ENCODE measurements around the gene METTL8.
"Not testable (repeated sequence)": the region's sequence is repeated elsewhere in the genome, so short reads cannot be mapped to it uniquely, and the experiment has no call there.

Gene METTL8

DNA sequence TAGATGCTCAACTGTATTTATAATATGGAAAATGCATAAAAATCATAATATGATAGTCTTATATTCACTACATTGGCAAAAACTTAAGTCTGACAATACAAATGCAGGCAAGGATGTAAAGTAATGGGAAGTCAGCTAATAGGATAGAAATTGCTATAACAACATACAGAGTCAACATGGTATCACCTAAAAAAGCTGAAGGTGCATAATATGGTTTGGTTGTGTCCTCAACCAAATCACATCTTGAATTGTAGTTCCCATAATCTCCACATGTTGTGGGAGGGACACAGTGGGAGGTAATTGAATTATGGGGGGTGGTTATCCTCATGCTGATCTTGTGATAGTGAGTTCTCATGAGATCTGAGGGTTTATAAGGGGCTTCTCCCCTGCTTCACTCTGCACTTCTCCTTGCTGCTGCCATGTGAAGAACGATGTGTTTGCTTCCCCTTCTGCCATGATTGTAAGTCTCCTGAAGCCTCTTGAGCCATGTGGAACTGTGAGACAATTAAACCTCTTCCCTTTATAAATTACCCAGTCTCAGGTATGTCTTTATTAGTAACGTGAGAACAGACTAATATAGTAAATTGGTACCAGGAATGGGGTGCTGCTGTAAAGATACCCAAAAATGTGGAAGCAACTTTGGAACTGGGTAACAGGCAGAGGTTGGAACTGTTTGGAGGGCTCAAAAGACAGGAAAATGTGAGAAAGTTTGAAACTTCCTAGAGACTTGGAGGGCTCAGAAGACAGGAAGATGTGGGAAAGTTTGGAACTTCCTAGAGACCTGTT, 10.9 kb downstream of the METTL8 start:
- DNase-seq = not testable (repeated sequence)

DNA sequence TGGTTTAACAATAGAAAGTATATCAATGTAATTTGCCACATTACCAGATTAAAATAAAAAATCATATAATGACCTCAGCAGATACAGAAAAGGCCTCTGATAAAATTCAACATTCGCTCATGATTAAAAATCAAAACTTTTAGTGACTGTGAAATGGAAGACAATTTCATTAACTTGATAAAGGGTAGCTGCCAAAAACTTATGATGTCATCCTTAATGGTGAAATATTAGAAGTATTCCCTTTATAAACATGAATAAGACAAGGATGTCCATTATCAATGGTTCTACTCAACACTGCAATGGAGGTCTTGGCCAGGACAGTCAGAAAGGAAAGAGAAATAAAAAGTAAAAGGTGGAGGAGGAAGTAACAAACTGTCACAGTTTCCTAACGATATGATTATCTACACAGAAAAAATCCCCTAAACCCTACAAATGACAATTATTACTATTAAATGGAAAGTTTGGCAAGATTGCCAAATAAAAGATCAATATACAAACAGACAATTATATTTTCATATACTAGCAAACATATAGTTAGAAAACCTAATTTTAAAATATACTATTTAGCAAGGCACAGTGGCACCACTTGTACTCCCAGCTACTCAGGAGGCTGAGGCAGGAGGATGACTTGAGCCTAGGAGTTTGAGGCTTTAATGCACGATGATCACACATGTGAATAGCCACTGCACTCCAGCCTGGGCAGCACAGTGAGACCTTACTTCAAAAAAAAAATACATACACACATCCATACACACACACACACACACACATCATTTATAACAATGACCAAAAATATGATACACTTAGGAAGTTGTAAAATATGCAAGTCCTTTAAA, 12.8 kb downstream of the METTL8 start:
- DNase-seq = no peak

DNA sequence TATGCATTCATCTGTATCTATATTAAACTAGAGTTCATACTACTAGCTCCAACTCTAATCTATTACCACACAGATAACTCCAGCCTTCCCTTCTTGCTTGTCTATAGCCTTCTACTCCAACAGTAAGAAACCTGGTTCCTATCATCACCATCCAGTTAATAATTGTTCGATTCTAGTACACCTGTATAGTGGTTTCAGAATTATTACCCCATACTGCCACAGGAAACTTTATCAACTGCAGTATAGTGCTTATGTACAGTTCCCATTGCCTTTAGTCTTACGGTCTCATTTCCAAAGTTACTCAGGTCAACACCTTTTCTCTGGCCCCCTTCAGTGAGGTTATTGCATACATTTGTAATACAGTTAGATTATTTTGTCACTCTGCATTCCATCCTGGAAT, 14.5 kb downstream of the METTL8 start:
- DNase-seq = no peak

DNA sequence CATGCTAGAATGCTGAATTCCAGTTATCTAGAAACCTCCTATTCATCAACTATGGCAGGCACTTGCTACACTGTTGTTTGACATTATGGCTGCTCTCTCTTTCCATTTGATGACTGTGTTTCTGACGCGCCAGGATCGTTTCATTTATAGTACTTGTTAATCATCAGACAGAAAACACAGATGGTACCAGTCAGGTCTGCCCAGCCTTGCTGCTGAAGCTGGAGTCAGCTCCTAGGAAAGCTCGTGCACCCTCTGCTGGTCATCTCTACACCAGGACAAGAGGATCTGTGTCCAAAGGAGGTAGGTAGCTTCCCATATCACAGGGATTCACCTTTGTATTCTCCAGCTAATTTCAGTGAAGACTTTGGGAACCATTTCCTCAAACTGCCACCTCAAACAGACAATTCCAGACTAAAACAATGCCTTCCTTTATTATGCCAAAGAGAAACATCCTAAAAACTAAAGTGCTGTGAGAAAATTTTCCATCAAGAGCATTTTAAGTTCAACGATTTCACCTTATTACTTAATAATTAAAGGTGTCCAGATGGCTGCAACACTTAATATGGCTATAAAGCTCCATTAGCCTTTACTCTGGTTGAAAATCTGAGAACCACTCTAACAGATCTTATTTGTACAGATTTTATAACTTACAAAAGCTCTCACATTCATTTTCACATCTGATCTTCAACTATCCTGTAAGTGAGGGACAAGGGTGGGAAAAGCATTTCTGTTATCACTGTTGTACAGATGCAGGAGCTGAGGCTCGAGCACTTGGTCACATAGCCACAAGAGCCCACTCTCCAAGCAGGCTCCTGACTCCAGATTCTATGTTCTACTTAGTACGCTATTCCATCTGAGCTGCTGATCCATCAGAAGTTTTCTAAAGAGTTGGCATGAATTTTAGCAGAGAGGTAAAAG, 17.5 kb downstream of the METTL8 start:
- DNase-seq = peak; percentile 80 to 83

DNA sequence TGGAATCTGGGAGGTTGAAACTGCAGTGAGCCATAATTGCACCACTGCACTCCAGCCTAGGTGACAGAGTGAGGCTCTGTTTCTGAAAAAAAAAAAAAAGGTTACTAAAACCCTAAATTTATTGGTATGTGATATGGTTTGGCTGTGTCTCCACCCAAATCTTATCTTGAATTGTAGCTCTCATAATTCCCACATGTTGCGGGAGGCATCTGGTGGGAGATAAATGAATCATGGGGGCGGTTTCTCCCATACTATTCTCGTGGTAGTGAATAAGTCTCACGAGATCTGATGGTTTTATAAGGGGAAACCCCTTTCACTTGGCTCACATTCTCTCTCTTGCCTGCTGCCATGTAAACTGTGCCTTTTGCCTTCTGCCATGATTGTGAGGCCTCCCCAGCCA, 19.1 kb downstream of the METTL8 start:
- DNase-seq = not testable (repeated sequence)

DNA sequence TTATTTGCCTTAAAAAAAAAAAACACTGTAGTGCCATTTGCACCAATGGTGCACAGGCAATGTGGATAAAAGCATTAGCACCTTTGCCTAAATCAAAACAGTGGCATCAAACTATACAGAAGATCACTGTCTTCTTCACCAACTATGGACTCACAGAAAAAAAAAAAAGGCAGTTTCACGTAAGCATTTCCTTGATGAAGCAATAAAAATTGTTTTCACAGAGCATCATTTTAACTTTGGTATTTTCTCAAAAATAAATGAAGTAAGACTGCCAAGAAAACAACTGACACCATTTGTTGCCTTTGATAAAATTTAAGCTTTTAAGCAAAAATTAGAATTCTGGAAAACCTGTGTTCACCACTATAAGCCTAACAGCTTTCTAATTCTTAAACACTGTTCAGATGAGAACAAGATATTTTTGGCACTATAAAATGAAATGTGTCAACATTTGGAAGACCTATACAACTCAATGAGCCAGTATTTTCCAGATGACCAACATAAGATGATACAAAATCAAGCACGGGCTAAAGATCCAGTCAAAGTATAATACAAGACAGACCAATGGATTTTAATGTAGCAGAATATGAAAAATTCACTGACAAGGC, 21.1 kb downstream of the METTL8 start:
- no peak for DNase-seq

DNA sequence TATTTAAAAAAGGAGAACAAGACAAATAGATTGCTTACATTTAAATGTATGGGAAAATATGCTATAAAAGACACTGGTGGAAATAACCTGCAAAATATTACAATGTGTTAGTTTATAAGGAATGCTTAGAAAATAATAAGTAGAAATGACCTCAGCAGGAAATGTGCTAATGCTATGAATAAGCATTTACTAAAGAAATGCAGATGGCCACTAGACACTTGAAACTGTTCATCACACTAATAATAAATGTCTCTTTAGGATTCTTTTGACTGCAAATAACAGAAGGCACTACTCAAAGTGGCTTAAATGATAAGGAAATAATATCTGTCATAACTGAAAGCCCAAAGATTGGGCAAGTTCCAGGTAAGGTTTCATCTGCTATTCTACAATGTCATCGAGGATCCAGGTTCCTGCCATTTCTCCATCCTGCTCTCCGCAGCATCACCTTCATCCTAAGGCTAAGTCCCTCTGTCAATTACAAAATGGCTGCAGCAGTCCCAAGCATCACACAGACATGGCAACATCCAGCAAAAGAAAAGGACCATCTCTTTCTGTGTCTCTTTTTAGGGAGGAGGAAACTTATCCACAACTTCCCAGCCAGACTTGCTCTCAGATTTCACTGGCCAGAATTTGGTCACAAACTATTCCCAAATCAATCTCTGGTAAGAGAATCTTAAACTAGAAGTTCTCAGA, 21.9 kb downstream of the METTL8 start:
- no peak for DNase-seq

DNA sequence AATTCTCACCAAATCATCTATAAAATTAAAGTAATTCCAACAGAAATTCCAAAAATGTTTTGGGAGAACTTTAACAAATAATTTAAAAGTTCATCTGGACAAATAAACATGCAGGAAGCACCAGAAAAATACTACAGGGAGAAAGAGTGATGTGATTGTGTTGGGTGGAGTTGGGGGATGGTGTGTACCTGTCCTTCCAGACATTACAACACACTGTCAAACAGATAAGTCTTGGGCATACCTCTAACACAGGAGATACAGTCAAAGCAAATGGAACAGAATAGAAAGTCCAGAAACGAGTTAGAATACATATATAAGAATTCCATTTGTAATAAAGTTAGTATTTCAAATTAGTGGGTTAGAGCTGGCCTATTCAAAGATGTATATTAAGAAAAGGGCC, 22.6 kb downstream of the METTL8 start:
- no peak for DNase-seq

DNA sequence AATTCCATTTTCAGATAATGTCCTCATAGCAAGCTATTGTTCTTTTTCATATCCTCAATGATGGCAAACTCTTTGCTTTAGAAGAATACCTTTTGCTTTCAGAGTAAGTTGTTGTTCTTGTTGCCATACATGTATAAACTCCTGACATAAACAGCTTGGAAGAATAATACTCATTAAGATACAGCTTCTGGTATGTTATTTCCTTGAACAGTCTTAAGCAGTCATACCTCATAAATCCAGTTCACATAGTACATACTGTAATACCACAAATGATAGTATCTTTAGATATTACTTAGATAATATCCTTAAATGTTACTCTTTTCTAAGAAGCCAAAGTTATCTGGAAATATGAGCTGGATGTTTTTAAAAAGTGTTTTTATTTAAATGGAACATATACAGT, 23.2 kb downstream of the METTL8 start:
- DNase-seq = no peak

DNA sequence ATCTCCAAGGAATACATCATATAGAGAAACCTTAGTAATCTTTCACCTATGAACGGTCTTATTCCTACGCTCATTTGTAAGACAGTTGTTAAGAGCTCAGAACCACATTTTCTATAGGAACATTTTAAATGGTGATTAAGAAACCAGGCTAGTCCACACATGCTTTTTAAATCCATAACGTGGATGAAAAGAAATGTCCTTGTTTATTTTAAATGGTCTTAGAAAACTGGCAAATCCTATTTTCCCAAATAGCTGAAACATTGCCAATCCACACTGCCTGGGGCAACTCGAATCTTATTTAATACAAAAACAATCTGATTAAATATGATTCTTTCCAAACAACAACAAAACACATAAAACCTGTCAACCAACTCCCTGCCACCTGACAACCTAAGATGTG, 23.7 kb downstream of the METTL8 start:
- DNase-seq = no peak

DNA sequence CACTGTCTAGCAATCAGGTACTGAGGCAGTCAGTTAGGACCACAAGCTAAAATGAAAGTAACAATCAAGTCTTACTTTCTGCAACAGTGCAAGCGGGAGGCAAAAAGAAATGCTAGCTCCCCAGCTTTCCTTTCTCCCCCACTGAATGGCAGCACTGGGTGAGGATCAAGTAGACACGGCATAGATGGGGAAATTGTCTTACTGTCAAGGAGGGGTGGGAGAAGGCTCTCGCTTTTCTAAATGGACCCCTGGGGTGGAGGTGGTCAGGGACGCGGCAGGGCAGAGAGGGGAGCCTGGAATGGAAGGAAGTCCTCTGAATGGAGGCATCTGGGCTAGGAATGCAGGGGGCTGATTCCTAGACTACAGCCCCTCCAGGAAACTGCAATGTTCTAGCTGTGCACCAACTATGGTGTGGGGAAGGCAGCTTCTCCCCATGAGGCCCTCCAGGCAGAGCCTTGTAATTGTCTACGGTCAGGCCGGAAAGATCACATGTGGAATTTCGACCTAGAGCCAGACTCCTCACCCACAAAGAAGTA, 24.3 kb downstream of the METTL8 start:
- peak in 1 of 2 donors; percentile 20 for DNase-seq

DNA sequence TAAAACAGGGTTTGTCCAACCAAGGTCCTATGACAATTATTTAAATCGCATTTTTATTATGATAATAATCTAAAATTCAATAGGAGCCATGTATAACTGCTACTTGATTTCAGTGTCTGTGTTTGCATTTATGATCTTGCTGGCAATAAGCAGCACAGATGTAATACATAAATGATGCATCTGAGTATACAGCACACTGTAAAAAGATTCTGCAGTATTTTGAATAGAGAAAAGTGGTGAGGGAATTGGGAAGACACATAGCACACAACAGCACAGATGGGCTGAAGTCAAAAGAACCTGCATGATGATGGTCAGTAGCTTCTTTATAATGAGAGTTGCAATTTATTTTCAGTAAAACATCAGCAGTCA, 26.1 kb downstream of the METTL8 start:
- no peak for DNase-seq

DNA sequence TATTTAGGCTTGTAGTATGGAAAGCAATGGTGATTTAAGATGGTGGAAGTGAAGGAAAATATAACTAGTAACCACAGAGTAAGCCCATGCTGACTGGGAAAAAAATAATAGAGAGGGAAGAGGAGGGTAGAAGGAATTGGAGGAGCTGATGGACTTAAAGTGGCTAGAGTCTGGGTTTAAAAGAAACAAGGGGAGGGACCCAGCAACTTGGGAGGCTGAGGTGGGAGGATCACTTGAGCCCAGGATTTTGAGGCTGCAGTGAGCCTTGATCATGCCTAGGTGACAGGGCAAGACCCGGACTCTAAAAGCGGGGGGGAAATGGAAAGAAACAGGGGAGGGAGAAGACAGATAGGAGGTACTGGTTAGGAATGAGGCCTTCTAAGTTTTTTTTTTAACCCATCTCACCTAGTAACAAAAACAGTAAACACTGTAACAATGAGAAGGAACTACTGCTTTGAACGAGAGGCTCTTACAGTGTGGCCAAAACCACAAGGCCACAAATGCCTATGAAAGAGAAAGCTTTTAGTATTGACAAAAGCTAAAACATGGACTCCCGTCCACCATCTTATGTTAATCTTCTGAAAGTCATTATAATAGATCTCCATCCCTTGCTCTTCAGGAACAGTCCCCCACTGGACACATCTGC, 26.6 kb downstream of the METTL8 start:
- DNase-seq = peak in 1 of 2 donors; percentile 16

DNA sequence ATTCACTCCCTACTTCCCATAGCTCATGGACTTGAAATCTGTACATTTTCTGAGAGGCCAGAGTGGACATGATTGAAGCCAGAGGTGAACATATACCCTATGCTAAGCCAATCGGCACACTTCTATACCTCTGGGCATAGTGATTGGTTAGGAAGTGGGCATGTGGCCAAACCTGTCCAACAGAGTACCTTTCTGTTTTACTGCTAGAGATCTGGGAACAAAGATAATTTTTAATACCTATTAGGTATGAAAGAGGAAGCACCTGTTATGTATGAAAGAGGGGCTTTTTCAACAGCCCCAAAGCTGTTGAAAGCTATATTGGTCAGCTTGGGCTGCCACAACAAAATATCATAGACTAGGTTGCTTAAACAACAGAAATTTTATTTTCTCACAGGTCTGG, 27.7 kb downstream of the METTL8 start:
- peak in 1 of 2 donors; percentile 4 for DNase-seq

DNA sequence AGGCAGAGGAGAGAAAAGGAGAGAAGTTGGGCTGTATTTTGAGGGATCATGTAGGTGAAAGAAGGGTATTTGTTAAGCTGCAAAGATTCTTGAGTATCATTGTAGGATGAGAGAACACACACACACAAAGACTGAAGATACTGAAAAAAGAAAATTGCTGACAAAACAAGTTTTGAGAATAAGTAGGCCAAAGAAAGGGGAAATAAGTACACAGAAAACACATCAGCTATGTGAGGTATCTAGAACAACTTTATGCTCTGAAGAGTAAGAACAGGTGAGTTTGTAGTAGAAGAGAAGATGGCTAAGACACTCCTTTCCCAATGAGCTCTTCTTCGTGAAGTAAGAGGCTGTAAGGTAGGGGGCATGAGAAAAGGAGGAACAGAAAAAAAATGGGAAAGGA, 28.2 kb downstream of the METTL8 start:
- DNase-seq = no peak

DNA sequence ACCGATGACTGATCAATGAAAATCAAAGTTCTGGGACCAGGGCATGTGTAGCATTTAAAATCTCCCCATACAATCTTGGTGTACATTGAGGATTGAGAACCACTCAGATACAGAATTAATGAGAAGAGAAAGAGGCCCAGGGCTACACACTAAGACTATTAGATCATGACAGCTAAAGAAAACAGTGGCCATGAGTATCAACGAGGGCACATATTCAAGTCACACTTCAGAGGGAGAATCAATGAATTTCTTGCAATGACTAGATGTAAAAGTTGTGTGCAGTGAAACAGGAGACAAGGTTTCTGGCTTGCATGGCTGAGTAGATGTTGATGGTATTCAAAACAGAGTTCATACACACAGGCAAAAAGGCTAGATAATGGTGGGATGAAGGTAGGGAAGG, 29.1 kb downstream of the METTL8 start:
- DNase-seq = no peak

DNA sequence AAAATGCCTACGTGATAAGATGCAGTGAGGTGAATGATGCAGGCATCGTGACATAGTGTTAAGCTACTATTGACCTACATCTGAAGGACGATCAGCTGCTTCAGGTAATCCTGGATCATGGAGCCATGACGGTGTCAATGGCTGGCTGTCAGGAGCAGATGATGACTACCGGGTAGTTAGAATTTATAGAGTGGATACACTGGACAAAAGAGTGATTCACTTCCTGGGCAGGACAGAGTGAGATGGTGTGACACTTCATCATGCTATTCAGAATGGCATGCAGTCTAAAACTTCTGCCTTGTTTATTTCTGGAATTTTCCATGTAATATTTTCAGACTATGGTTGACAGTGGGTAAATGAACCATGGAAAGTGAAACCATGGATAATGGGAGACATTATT, 29.5 kb downstream of the METTL8 start:
- no peak for DNase-seq

DNA sequence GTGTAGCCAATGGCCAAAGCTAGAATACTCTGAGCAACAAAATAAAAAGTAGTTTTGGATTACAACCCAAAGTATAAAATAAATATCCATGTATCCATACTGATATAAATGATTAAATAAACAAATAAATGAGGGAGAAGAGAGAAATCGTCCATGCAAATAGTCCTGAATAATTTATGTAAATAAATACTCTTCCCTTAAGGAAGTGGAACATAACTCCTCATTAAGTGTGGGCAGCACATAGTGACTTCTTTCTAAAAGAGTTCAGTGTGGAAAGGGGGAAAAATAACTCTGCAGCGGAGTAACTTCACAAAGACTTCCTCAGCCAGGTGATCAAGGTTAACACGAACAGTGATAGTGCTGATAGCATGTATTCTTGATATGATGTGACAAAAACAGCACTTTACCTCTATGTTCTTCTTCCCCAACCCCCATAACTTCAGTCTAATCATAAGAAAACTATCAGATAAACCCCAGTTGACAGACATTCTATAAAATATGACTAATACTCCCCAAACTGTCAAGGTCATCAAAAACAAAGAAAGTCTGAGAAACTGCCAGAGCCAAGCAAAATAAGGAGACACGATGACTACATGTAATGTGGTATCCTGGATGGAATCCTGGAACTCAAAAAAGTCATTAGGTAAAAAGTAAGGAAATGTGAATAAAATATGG, 30.7 kb downstream of the METTL8 start:
- DNase-seq = no peak

DNA sequence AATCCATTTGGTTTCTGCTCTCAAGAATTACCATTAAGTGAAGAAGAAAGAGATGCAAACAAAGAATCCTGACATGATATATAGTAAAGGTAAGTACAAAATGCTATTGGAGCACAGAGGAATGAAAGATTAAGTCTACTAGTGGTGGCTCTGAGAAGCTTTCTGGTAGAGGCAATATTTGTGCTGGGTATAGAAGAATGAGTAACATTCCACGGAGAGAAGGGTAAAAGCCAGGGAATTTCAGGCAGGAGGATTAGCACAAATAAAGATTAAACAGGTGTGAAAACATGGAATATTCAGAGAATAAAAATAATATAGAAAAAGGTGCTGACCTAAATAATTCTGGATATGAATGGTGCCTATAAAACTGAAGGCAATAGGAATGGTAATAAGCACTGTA, 31.8 kb downstream of the METTL8 start:
- DNase-seq = no peak

DNA sequence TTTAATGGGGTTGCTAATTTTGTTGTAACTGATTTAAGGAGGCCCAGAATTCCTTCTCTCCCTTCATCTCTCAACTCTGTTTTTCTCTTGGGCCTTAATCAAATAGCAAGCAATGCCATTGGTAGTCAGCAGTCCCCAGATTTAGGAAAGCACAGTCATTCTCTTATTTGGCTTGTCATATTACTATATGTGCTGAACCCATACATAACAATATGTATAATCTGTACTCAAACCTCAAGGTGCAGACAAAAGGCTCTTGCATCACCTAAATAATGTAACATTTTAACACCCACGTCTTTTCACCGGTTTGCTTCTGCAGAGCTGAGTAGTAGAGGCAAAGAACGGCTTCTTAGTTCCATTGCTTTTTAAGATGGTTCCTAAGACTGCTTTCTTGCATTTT, 33.4 kb downstream of the METTL8 start:
- no peak for DNase-seq

DNA sequence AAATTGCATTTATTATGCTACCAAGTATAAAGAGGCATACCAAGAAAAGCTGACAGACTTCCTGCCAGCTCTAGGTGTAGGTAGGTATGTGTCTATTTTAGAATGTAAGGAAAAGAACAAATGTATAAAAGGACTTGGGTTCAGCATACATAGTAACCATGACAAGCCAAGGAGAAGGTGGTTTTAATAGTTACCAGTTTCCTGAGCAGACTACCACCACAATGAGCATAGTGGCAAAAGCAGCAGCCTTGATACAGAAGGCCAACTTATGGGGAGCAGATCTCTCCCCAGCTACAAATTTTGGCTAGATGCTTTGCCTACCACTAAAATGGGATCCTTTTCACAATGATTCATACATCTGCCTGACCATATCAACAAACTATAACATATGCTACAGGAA, 34.5 kb downstream of the METTL8 start:
- no peak for DNase-seq
